ENCODE data around the gene SLC1A5. TPM values are rescaled to one million over a fixed set of nuclear protein-coding genes. Genes with fewer than 3 reads are reported as not detected.
"Not testable (repeated sequence)": the region's sequence is repeated elsewhere in the genome, so short reads cannot be mapped to it uniquely, and the experiment has no call there.

The SLC1A5 gene
- polyA plus RNA-seq, 2 of the 4 experiments (the other 2 are of a cell fraction) = 184 to 302 TPM

- FAIRE-seq = not testable (repeated sequence)
Measured at GRCh38 chr19:46760897-46761296, 27.5 kb downstream of the SLC1A5 start.

GRCh38 chr19:46760363-46760762, 28.0 kb downstream of the SLC1A5 start:
- H3K9me3 ChIP-seq = no peaks in the 10 kb centered on the region
- 82% methylated on average over 5 of the region's 5 CpGs for WGBS (ENCODE audit: missing lambda C conversion rate)
- H3K27ac ChIP-seq = peak overlapping the region; percentile 14 to 70; a peak in 3 of 6 replicates
- FAIRE-seq = no peak
- peaks cover 31% of the 10 kb centered on the region for H3K4me1 ChIP-seq
- DNase-seq (ENCODE audit: low read depth in 1 of 2, low spot score in 1 of 2) = no peak
- TF ChIP-seq CBX8 (IDR thresholded peaks at IDR 0.05) (no peak), JUN (IDR thresholded peaks at IDR 0.05) (0 out of 5 replicates have a peak, but pooled peaks of 1 of the 2 experiments have one; percentile 8), POLR2AphosphoS2 (conservative IDR thresholded peaks at IDR 0.05; ENCODE audit: low read length) (no peak), CHD2 (IDR thresholded peaks at IDR 0.05; ENCODE audit: low read length, partially characterized antibody) (no peak), MAX (IDR thresholded peaks at IDR 0.05) (no peak), ESRRA (IDR thresholded peaks at IDR 0.05; ENCODE audit: borderline replicate concordance, low read length) (no peak), HOXB13 (CRISPR knock-in tag; IDR thresholded peaks at IDR 0.05; ENCODE audit: low read depth) (peak; percentile 12; the same call in 1 of the 2 replicates), EP300 (IDR thresholded peaks at IDR 0.05) (no peak), MAFK (IDR thresholded peaks at IDR 0.05; ENCODE audit: partially characterized antibody) (no peak)
- ATAC-seq = no peak
- H3K4me2 ChIP-seq = peak overlapping the region; percentile 19; the same call in 1 of the 3 replicates
- no peak overlapping the region for H3K4me3 ChIP-seq
- CTCF ChIA-PET = interaction anchor here (0.7 to 28.2 kb wide), 4 partner anchors 12 to 231 kb away, joined by 3 to 1222 read pairs (median 6); partner anchors contain the start of gene AP2S1
- POLR2A ChIA-PET = interaction anchor here (1.7 kb wide), 1 partner anchor 28 kb away, joined by 4 read pairs; the partner anchor contains the start of gene SLC1A5

More at GRCh38 chr19:46760897-46761296, 27.5 kb downstream of the SLC1A5 start:
- DNase-seq (ENCODE audit: low read depth in 1 of 2, low spot score in 1 of 2); H3K4me2 ChIP-seq; H3K9me3 ChIP-seq; H3K4me3 ChIP-seq; ATAC-seq; POLR2A ChIA-PET; TF ChIP-seq FOSL2 (IDR thresholded peaks at IDR 0.05): not testable (repeated sequence)
- CTCF ChIA-PET = interaction anchor here (0.6 to 28.2 kb wide), 5 partner anchors 12 to 98 kb away, joined by 3 to 1222 read pairs (median 6); partner anchors contain the start of gene AP2S1
- WGBS (ENCODE audit: missing lambda C conversion rate) = 68% methylated on average over 4 of the region's 4 CpGs
- 0 out of 2 replicates have a peak, but pooled peaks have one; percentile 3 for TF ChIP-seq FOSL2 (CRISPR knock-in tag; IDR thresholded peaks at IDR 0.05)
- Histone ChIP-seq H3K4me1 (peaks cover 31% of the 10 kb centered on the region), H3K27ac (peak overlapping the region; percentile 14 to 70; a peak in 3 of 6 replicates)

GRCh38 chr19:46759817-46760333, 28.5 kb downstream of the SLC1A5 start:
- POLR2A ChIA-PET = interaction anchor here (1.7 kb wide), 1 partner anchor 29 kb away, joined by 4 read pairs; the partner anchor contains the start of gene SLC1A5
- Histone ChIP-seq H3K4me3 (no peak overlapping the region), H3K9me3 (no peaks in the 10 kb centered on the region), H3K4me2 (peak overlapping the region; percentile 19; the same call in 2 of the 3 replicates), H3K27ac (peak overlapping the region; percentile 27 to 70; a peak in 5 of 6 replicates), H3K4me1 (peaks cover 26% of the 10 kb centered on the region)
- peak; percentile 51 for FAIRE-seq
- TF ChIP-seq NFE2L2 (conservative IDR thresholded peaks at IDR 0.05; ENCODE audit: low read length) (peak; percentile 92), HMGXB4 (CRISPR knock-in tag; IDR thresholded peaks at IDR 0.05; ENCODE audit: borderline replicate concordance) (no peak), SMC3 (IDR thresholded peaks at IDR 0.05) (no peak), MAFK (IDR thresholded peaks at IDR 0.05; ENCODE audit: partially characterized antibody) (peak; percentile 75), EHF (CRISPR knock-in tag; IDR thresholded peaks at IDR 0.05) (no peak), GATA3 (IDR thresholded peaks at IDR 0.05; ENCODE audit: borderline replicate concordance) (no peak), KDM1A (IDR thresholded peaks at IDR 0.05; ENCODE audit: low read depth) (no peak), RAD21 (conservative IDR thresholded peaks at IDR 0.05 in 1 of 2, IDR thresholded peaks at IDR 0.05 in 1 of 2) (no peak), RNF2 (IDR thresholded peaks at IDR 0.05; ENCODE audit: borderline replicate concordance, low read depth) (no peak), ATOH8 (CRISPR knock-in tag; IDR thresholded peaks at IDR 0.05; ENCODE audit: low read depth) (no peak), CTCF (IDR thresholded peaks at IDR 0.05) (no peak), MYC (IDR thresholded peaks at IDR 0.05; ENCODE audit: borderline replicate concordance, low read length) (no peak), KDM5A (IDR thresholded peaks at IDR 0.05) (no peak), RARB (CRISPR knock-in tag; IDR thresholded peaks at IDR 0.05) (no peak), CBX2 (IDR thresholded peaks at IDR 0.05; ENCODE audit: borderline replicate concordance, low read depth) (no peak), TP53 (CRISPR knock-in tag; IDR thresholded peaks at IDR 0.05) (no peak), FOSL2 (IDR thresholded peaks at IDR 0.05) (no peak), FOSL2 (CRISPR knock-in tag; IDR thresholded peaks at IDR 0.05) (no peak), CEBPB (IDR thresholded peaks at IDR 0.05) (peak; percentile 18 to 57; a peak in 1 of 4 replicates), HDAC2 (IDR thresholded peaks at IDR 0.05) (no peak), ESRRA (IDR thresholded peaks at IDR 0.05; ENCODE audit: borderline replicate concordance, low read length) (no peak), JUN (IDR thresholded peaks at IDR 0.05) (0 out of 5 replicates have a peak, but pooled peaks have one; percentile 12 to 20), POLR2AphosphoS2 (conservative IDR thresholded peaks at IDR 0.05; ENCODE audit: low read length) (no peak)
- CTCF ChIA-PET = interaction anchor here (0.7 to 28.2 kb wide), 5 partner anchors 11 to 232 kb away, joined by 3 to 1222 read pairs (median 6); partner anchors contain the start of gene AP2S1
- peak in 1 of 2 experiments; percentile 86 for DNase-seq (ENCODE audit: low read depth in 1 of 2, low spot score in 1 of 2)
- ATAC-seq = peak; percentile 47 to 69; a peak in 3 of 6 replicates
- 58% methylated on average over 7 of the region's 7 CpGs for WGBS (ENCODE audit: missing lambda C conversion rate)

Data from A549 (cell line).